GM12801 (cell line): Measurements from ENCODE around the gene IL17A.

ENCODE experiments used
- TF ChIP-seq, protein P1 (sequence below): IDR thresholded peaks from one replicate; pipeline ENCODE4 v1.5.1; 2011; ENCODE audit warnings: control low read depth; ENCODE audit not compliant: insufficient read length; ENCODE audit errors: extremely low read depth

Gene IL17A

GRCh38 chr6:52187098-52187497 is 923 bp downstream of the IL17A start:
- TF ChIP-seq, protein P1, sequence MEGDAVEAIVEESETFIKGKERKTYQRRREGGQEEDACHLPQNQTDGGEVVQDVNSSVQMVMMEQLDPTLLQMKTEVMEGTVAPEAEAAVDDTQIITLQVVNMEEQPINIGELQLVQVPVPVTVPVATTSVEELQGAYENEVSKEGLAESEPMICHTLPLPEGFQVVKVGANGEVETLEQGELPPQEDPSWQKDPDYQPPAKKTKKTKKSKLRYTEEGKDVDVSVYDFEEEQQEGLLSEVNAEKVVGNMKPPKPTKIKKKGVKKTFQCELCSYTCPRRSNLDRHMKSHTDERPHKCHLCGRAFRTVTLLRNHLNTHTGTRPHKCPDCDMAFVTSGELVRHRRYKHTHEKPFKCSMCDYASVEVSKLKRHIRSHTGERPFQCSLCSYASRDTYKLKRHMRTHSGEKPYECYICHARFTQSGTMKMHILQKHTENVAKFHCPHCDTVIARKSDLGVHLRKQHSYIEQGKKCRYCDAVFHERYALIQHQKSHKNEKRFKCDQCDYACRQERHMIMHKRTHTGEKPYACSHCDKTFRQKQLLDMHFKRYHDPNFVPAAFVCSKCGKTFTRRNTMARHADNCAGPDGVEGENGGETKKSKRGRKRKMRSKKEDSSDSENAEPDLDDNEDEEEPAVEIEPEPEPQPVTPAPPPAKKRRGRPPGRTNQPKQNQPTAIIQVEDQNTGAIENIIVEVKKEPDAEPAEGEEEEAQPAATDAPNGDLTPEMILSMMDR: no peak

- TF ChIP-seq, protein P1: no peak
Measured at GRCh38 chr6:52189974-52190373, 3.8 kb downstream of the IL17A start.

DNA sequence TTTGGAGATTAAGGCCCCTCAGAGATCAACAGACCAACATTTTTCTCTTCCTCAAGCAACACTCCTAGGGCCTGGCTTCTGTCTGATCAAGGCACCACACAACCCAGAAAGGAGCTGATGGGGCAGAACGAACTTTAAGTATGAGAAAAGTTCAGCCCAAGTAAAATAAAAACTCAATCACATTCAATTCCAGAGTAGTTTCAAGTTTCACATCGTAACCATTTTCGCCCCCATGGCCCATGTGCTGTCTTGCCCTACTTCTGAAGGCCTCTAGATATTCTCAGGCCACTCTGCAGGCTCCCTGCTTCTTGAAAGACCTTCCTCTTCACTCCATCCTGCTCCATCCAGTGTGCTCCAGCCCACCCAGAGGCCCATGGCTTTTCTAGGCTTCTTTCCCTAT is 4.2 kb downstream of the IL17A start:
- TF ChIP-seq, protein P1: no peak

DNA sequence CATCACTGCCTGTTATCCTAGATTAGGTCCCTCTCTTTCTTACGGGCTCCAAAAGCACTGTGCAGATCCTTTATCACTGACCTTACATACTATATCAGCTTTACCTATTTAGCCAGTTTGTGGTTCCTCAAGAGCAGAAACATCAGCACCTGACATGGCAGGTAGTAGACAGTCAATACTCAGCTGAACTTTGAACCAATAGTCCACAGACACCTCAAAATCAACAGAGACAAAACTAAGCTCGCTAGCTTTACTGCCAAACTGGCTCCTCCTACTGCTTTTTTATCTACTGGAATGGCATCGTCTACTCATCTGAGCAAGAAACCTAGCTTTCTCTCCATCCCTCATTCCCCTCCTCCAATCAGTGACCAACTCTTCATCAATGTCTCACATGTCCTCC is 5.6 kb downstream of the IL17A start:
- TF ChIP-seq, protein P1: no peak

DNA sequence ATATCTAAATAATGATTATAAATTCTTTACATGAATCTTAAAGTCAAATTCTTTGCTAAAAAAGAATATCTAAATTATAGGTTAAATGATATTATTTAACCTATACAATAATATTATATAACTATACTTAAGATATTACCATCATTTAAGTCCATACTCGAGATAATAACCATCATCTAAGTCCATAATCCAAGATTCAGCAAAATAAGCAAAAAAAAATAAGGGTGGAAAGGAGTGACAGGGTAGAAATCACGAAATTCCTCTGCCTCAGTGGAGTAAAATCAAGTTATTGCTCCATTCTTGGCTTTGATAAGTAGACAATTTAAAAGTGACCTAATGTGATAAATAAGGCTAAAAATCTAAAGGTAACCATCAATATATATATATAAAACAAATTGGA is 9.7 kb downstream of the IL17A start:
- TF ChIP-seq, protein P1: no peak

DNA sequence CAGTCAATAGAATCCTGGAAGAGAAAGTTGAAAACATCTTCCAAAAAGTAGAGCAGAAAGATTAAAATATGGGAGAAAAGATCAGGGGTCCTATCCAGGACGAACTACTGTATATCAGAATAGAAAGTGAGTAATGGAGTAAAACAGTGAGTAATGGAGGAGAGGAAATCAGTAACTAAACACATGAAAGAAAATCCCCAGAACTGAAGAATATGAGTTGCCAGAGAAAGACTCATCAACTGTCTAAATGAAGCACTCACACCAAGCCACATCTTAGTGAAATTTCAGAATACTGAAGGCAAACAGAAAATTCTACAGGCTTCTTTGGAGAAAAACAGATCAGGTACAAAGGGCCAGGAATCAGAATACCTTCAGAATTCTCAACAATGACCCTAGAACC is 14.9 kb downstream of the IL17A start:
- TF ChIP-seq, protein P1: no peak

DNA sequence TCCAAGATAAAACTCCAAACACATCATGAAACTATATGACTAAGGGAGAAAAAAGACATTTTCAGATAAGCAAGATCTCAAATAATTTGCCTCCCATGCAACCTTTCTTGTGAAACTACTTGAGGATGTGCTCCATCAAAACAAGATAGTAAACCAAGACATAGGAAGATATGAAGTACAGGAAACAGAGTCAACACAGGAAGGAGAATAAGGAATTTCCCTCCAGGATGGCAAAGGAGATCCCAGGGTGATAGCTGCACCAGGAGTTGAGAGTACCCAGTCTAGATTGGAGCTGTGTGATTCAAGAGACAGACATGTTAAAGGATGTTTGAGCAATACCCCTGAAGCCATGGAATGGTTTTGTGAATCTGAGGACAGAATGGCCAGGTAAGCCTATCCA is 15.3 kb downstream of the IL17A start:
- TF ChIP-seq, protein P1: no peak

- TF ChIP-seq, protein P1: no peak
Measured at GRCh38 chr6:52207066-52207465, 20.9 kb downstream of the IL17A start.
